ENCODE results near the gene YKT6.

DNA sequence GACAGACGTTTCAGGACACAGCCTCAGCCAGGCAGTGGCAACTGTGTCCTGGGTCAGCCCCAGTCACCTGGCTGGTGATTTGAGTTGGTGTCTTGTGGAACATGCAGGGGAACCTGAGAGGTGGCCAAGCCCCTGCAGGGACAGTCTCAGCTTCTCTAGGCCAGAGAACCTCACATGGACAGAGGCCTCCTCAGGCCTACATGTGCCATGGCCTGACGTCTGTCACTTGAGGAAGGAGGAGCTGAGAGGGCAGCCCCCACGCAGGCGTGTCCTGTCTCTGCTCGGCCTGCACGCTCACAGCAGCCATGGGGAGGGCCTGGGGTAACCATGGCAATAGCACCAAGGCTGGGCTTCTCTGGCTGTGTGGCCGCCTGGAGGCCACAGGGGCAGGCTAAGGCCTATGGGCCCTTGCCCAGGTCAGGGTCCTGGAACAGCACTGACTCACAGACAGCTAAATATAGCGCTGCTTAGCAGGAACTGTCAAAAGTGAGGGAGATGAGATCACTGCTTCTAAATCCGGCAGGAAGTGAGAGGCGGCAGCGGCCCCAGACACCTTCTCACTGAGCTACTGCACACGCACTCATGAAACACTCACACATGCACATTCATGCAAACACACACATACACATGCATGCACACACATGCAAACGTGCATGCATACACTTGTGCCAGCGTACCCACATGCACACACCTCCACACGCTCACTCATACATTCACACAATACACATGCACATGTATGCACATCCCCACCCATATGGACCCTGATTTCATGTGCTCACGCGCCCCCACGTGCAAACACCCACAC, 57.0 kb downstream of the YKT6 start:
- no peak for TF ChIP-seq POLR2A (IDR thresholded peaks at IDR 0.05)
- TF ChIP-seq, protein P1, sequence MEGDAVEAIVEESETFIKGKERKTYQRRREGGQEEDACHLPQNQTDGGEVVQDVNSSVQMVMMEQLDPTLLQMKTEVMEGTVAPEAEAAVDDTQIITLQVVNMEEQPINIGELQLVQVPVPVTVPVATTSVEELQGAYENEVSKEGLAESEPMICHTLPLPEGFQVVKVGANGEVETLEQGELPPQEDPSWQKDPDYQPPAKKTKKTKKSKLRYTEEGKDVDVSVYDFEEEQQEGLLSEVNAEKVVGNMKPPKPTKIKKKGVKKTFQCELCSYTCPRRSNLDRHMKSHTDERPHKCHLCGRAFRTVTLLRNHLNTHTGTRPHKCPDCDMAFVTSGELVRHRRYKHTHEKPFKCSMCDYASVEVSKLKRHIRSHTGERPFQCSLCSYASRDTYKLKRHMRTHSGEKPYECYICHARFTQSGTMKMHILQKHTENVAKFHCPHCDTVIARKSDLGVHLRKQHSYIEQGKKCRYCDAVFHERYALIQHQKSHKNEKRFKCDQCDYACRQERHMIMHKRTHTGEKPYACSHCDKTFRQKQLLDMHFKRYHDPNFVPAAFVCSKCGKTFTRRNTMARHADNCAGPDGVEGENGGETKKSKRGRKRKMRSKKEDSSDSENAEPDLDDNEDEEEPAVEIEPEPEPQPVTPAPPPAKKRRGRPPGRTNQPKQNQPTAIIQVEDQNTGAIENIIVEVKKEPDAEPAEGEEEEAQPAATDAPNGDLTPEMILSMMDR (IDR thresholded peaks at IDR 0.05) = no peak

All from testis (tissue), 2 donors.